Mammary epithelial cell (primary cell): ENCODE results near the gene KASH5.

ENCODE experiments used
- EZH2 ChIP-seq: IDR thresholded peaks from 2 replicates; pipeline ENCODE4 v1.6.1; 2012; ENCODE audit warnings: low read length, inconsistent platforms, borderline replicate concordance
- TF ChIP-seq, protein P1 (sequence below), 2 donors: IDR thresholded peaks in 1 of 2; conservative IDR thresholded peaks in 1 of 2; 2 replicates each; pipeline ENCODE4 v1.5.1; 2011 to 2012; ENCODE audit warnings: inconsistent platforms in 2 of 2, low read length in 2 of 2, mild to moderate bottlenecking in 2 of 2, control low read depth in 1 of 2, low read depth in 1 of 2; ENCODE audit not compliant: insufficient read depth in 1 of 2; ENCODE audit errors: extremely low read depth in 1 of 2

DNA sequence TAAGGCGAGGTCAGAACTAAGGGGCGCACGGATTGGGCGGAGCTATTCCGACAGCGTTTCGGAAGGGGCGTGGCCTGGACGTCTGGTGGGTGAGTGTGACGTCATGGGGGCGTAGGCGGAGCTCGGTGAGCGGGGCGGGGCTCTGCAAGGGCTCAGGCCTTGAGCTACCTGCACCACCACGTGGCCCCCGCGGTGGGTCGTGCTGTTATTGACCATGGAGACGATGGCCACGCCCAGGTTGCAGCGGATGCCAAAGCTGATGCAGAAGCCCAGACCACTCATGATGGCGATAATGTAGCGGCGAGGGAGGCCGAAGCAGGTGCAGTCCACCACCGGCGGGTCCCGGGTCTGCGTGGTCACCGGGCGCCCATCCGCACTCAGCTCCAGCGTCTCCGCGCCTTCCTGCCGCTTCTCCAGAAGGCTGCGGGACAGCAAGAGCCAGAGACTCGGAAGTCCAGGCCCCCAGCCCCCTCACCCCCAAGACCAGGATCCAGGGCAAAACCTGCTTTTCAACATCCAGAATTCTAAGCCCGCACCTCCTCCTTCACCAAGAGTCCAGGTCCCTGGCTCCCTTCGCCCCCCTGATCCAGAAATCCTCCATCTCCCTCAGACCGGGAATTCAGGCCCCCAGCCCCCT, 48.5 kb downstream of the KASH5 start:
- TF ChIP-seq, protein P1, sequence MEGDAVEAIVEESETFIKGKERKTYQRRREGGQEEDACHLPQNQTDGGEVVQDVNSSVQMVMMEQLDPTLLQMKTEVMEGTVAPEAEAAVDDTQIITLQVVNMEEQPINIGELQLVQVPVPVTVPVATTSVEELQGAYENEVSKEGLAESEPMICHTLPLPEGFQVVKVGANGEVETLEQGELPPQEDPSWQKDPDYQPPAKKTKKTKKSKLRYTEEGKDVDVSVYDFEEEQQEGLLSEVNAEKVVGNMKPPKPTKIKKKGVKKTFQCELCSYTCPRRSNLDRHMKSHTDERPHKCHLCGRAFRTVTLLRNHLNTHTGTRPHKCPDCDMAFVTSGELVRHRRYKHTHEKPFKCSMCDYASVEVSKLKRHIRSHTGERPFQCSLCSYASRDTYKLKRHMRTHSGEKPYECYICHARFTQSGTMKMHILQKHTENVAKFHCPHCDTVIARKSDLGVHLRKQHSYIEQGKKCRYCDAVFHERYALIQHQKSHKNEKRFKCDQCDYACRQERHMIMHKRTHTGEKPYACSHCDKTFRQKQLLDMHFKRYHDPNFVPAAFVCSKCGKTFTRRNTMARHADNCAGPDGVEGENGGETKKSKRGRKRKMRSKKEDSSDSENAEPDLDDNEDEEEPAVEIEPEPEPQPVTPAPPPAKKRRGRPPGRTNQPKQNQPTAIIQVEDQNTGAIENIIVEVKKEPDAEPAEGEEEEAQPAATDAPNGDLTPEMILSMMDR (conservative IDR thresholded peaks at IDR 0.05 in 1 of 2, IDR thresholded peaks at IDR 0.05 in 1 of 2; ENCODE audit: extremely low read depth in 1 of 2, insufficient read depth in 1 of 2, low read depth in 1 of 2, low read length in 2 of 2), result no peak
- TF ChIP-seq EZH2, result no peak
